ENCODE measurements around the gene AOPEP. TPM values are rescaled to one million over a fixed set of nuclear protein-coding genes. Genes with fewer than 3 reads are reported as not detected.
A peak's percentile ranks its signal among the peaks of the same experiment; 100 is the strongest.

The AOPEP gene
- total RNA-seq, 1 experiment from 2014 or later, result 55.5 TPM

GRCh38 chr9:94975480-94975879 is 249.0 kb downstream of the AOPEP start:
- in situ Hi-C loops (cut with HindIII; ENCODE audit: low pct_unique_long_range_greater_than_20kb, low sequenced_read_pairs), result no loop called here
- no peak for DNase-seq (ENCODE audit: low read depth)

- DNase-seq (ENCODE audit: low read depth), result no peak
- in situ Hi-C loops (cut with HindIII; ENCODE audit: low pct_unique_long_range_greater_than_20kb, low sequenced_read_pairs), result no loop called here
Measured at GRCh38 chr9:94976077-94976476, 249.6 kb downstream of the AOPEP start.

- in situ Hi-C loops (cut with HindIII; ENCODE audit: low pct_unique_long_range_greater_than_20kb, low sequenced_read_pairs), result no loop called here
Measured at GRCh38 chr9:94977416-94977815, 250.9 kb downstream of the AOPEP start.

GRCh38 chr9:94979904-94980507 is 253.5 kb downstream of the AOPEP start:
- in situ Hi-C loops (cut with HindIII; ENCODE audit: low pct_unique_long_range_greater_than_20kb, low sequenced_read_pairs), result no loop called here
- DNase-seq (ENCODE audit: low read depth), result no peak

More at GRCh38 chr9:94977416-94977815, 250.9 kb downstream of the AOPEP start:
- DNase-seq (ENCODE audit: low read depth), result no peak

- no peak for DNase-seq (ENCODE audit: low read depth)
- in situ Hi-C loops (cut with HindIII; ENCODE audit: low pct_unique_long_range_greater_than_20kb, low sequenced_read_pairs), result no loop called here
Measured at GRCh38 chr9:94980947-94981722, 254.6 kb downstream of the AOPEP start.

GRCh38 chr9:94981723-94982090 is 255.2 kb downstream of the AOPEP start:
- no peak for DNase-seq (ENCODE audit: low read depth)

GRCh38 chr9:94982211-94982610 is 255.7 kb downstream of the AOPEP start:
- in situ Hi-C loops (cut with HindIII; ENCODE audit: low pct_unique_long_range_greater_than_20kb, low sequenced_read_pairs), result no loop called here
- no peak for DNase-seq (ENCODE audit: low read depth)

More at GRCh38 chr9:94981723-94982090, 255.2 kb downstream of the AOPEP start:
- in situ Hi-C loops (cut with HindIII; ENCODE audit: low pct_unique_long_range_greater_than_20kb, low sequenced_read_pairs), result no loop called here

GRCh38 chr9:94983552-94983951 is 257.1 kb downstream of the AOPEP start:
- in situ Hi-C loops (cut with HindIII; ENCODE audit: low pct_unique_long_range_greater_than_20kb, low sequenced_read_pairs), result no loop called here
- no peak for DNase-seq (ENCODE audit: low read depth)

- in situ Hi-C loops (cut with HindIII; ENCODE audit: low pct_unique_long_range_greater_than_20kb, low sequenced_read_pairs), result no loop called here
- no peak for DNase-seq (ENCODE audit: low read depth)
Measured at GRCh38 chr9:94984891-94985476, 258.5 kb downstream of the AOPEP start.

GRCh38 chr9:94985649-94986048 is 259.1 kb downstream of the AOPEP start:
- in situ Hi-C loops (cut with HindIII; ENCODE audit: low pct_unique_long_range_greater_than_20kb, low sequenced_read_pairs), result no loop called here
- DNase-seq (ENCODE audit: low read depth), result no peak

- no peak for DNase-seq (ENCODE audit: low read depth)
- in situ Hi-C loops (cut with HindIII; ENCODE audit: low pct_unique_long_range_greater_than_20kb, low sequenced_read_pairs), result no loop called here
Measured at GRCh38 chr9:94987731-94988130, 261.2 kb downstream of the AOPEP start.

- in situ Hi-C loops (cut with HindIII; ENCODE audit: low pct_unique_long_range_greater_than_20kb, low sequenced_read_pairs), result no loop called here
- DNase-seq (ENCODE audit: low read depth), result no peak
Measured at GRCh38 chr9:94990897-94991561, 264.5 kb downstream of the AOPEP start.

GRCh38 chr9:94991961-94992907 is 265.7 kb downstream of the AOPEP start:
- peak; percentile 21 for DNase-seq (ENCODE audit: low read depth)
- in situ Hi-C loops (cut with HindIII; ENCODE audit: low pct_unique_long_range_greater_than_20kb, low sequenced_read_pairs), result no loop called here

GRCh38 chr9:94993160-94993820 is 266.8 kb downstream of the AOPEP start:
- no peak for DNase-seq (ENCODE audit: low read depth)
- in situ Hi-C loops (cut with HindIII; ENCODE audit: low pct_unique_long_range_greater_than_20kb, low sequenced_read_pairs), result no loop called here

- no peak for DNase-seq (ENCODE audit: low read depth)
- in situ Hi-C loops (cut with HindIII; ENCODE audit: low pct_unique_long_range_greater_than_20kb, low sequenced_read_pairs), result no loop called here
Measured at GRCh38 chr9:94993821-94994165, 267.3 kb downstream of the AOPEP start.

- in situ Hi-C loops (cut with HindIII; ENCODE audit: low pct_unique_long_range_greater_than_20kb, low sequenced_read_pairs), result no loop called here
- DNase-seq (ENCODE audit: low read depth), result no peak
Measured at GRCh38 chr9:94995048-94995693, 268.7 kb downstream of the AOPEP start.

- in situ Hi-C loops (cut with HindIII; ENCODE audit: low pct_unique_long_range_greater_than_20kb, low sequenced_read_pairs), result no loop called here
- no peak for DNase-seq (ENCODE audit: low read depth)
Measured at GRCh38 chr9:94996641-94997040, 270.1 kb downstream of the AOPEP start.
